Activated naive CD8-positive, alpha-beta T cell treated with anti-CD3 and anti-CD28 coated beads, Interleukin-2, amount 50 U/mL, for 16 hours (primary cell): ENCODE data around the gene IL24.
"Not testable (repeated sequence)": the region's sequence is repeated elsewhere in the genome, so short reads cannot be mapped to it uniquely, and the experiment has no call there.

Source experiments
- DNase-seq: peaks from one replicate; pipeline ENCODE4 v3.0.0-alpha.2; 2020; ENCODE audit warnings: low read depth, low spot score

Gene IL24

GRCh38 chr1:206897175-206897574, at the start of gene IL24:
Gene IL24 (plus strand): TSS chr1:206897443. CDS start chr1:206897833, 390 bp downstream.
- no peak for DNase-seq

- no peak for DNase-seq
Measured at GRCh38 chr1:206847946-206848345, 49.3 kb upstream of the IL24 start.

- no peak for DNase-seq
Measured at GRCh38 chr1:206850401-206850800, 46.8 kb upstream of the IL24 start.

- DNase-seq: no peak
Measured at GRCh38 chr1:206851341-206852010, 45.8 kb upstream of the IL24 start.

- not testable (repeated sequence) for DNase-seq
Measured at GRCh38 chr1:206852662-206853061, 44.6 kb upstream of the IL24 start.

GRCh38 chr1:206853696-206854095, 43.5 kb upstream of the IL24 start:
- not testable (repeated sequence) for DNase-seq

GRCh38 chr1:206854401-206855129, 42.7 kb upstream of the IL24 start:
- no peak for DNase-seq

- DNase-seq: no peak
Measured at GRCh38 chr1:206855859-206856258, 41.4 kb upstream of the IL24 start.

- no peak for DNase-seq
Measured at GRCh38 chr1:206856674-206857464, 40.4 kb upstream of the IL24 start.

GRCh38 chr1:206859082-206859521, 38.1 kb upstream of the IL24 start:
- DNase-seq: no peak

GRCh38 chr1:206860165-206860564, 37.1 kb upstream of the IL24 start:
- DNase-seq: no peak

GRCh38 chr1:206863266-206863665, 34.0 kb upstream of the IL24 start:
- no peak for DNase-seq

- peak; percentile 70 for DNase-seq
Measured at GRCh38 chr1:206864939-206865671, 32.1 kb upstream of the IL24 start, which contains the start of gene IL20. Gene IL20 (plus strand): TSS chr1:206865623. CDS start chr1:206865853, 230 bp downstream.

GRCh38 chr1:206866062-206866461, 31.2 kb upstream of the IL24 start:
- no peak for DNase-seq

GRCh38 chr1:206867239-206867638, 30.0 kb upstream of the IL24 start:
- no peak for DNase-seq

- no peak for DNase-seq
Measured at GRCh38 chr1:206867716-206868115, 29.5 kb upstream of the IL24 start.

GRCh38 chr1:206868264-206868663, 29.0 kb upstream of the IL24 start:
- no peak for DNase-seq

GRCh38 chr1:206872139-206872538, 25.1 kb upstream of the IL24 start:
- DNase-seq: no peak

- no peak for DNase-seq
Measured at GRCh38 chr1:206873603-206874188, 23.5 kb upstream of the IL24 start.

GRCh38 chr1:206875752-206876377, 21.4 kb upstream of the IL24 start:
- no peak for DNase-seq

- DNase-seq: no peak
Measured at GRCh38 chr1:206878456-206878855, 18.8 kb upstream of the IL24 start.
